CD4-positive, alpha-beta T cell treated with Interleukin-17A for 1 hour (primary cell): ENCODE data around the gene GPATCH1.
"Not testable (repeated sequence)": the region's sequence is repeated elsewhere in the genome, so short reads cannot be mapped to it uniquely, and the experiment has no call there.

Source experiments
- DNase-seq: peaks from one replicate; pipeline ENCODE4 v3.0.0-alpha.2; 2020

The GPATCH1 gene

GRCh38 chr19:33159893-33160292 is 78.9 kb downstream of the GPATCH1 start:
- no peak for DNase-seq

- no peak for DNase-seq
These were observed 80.2 kb downstream of the GPATCH1 start for GRCh38 chr19:33161201-33161600.

- no peak for DNase-seq
These were observed 82.5 kb downstream of the GPATCH1 start for GRCh38 chr19:33163481-33163880.

GRCh38 chr19:33166037-33166436 is 85.1 kb downstream of the GPATCH1 start:
- DNase-seq, result not testable (repeated sequence)

GRCh38 chr19:33167438-33167837 is 86.5 kb downstream of the GPATCH1 start:
- no peak for DNase-seq

GRCh38 chr19:33168528-33168927 is 87.5 kb downstream of the GPATCH1 start:
- no peak for DNase-seq

- no peak for DNase-seq
These were observed 90.3 kb downstream of the GPATCH1 start for GRCh38 chr19:33171222-33171795.

GRCh38 chr19:33171916-33172359 is 91.0 kb downstream of the GPATCH1 start:
- no peak for DNase-seq

GRCh38 chr19:33174186-33174585 is 93.2 kb downstream of the GPATCH1 start:
- DNase-seq, result no peak

GRCh38 chr19:33175156-33175782 is 94.3 kb downstream of the GPATCH1 start:
- no peak for DNase-seq

GRCh38 chr19:33175886-33176669 is 95.1 kb downstream of the GPATCH1 start:
- no peak for DNase-seq

GRCh38 chr19:33176670-33177416 is 95.9 kb downstream of the GPATCH1 start:
- peak; percentile 99 for DNase-seq

- peak; percentile 88 for DNase-seq
These were observed 96.5 kb downstream of the GPATCH1 start for GRCh38 chr19:33177417-33177979.
